Trophoblast cell (in vitro differentiated cells and primary cell): ENCODE data around the gene RNF182.

ENCODE experiments used
- DNase-seq, 2 donors: peaks; one replicate each; pipeline ENCODE4 v3.0.0-alpha.2; 2016
- H2AFZ ChIP-seq: 2 replicates; pipeline ENCODE4 v1.6.1; 2013; ENCODE audit warnings: low read length, moderate library complexity, mild to moderate bottlenecking; ENCODE audit not compliant: insufficient read depth, poor library complexity
- H2AK5ac ChIP-seq: 2 replicates; pipeline ENCODE4 v1.6.1; 2013; ENCODE audit warnings: mild to moderate bottlenecking, low read length
- H2BK120ac ChIP-seq: 2 replicates; pipeline ENCODE4 v1.6.1; 2013; ENCODE audit warnings: low read length, mild to moderate bottlenecking, moderate library complexity; ENCODE audit not compliant: insufficient read depth, poor library complexity
- H2BK12ac ChIP-seq: 2 replicates; pipeline ENCODE4 v1.6.1; 2013; ENCODE audit warnings: mild to moderate bottlenecking, low read length, moderate library complexity
- H2BK5ac ChIP-seq: 2 replicates; pipeline ENCODE4 v1.6.1; 2013; ENCODE audit warnings: low read length, low read depth, moderate library complexity, mild to moderate bottlenecking; ENCODE audit not compliant: poor library complexity
- H3K14ac ChIP-seq: 2 replicates; pipeline ENCODE4 v1.6.1; 2013; ENCODE audit warnings: mild to moderate bottlenecking, low read length
- H3K18ac ChIP-seq: 2 replicates; pipeline ENCODE4 v1.6.1; 2013; ENCODE audit warnings: mild to moderate bottlenecking, low read length
- H3K23ac ChIP-seq: 2 replicates; pipeline ENCODE4 v1.6.1; 2013; ENCODE audit warnings: low read length
- H3K27ac ChIP-seq: 2 replicates; pipeline ENCODE4 v1.5.1; 2013; ENCODE audit warnings: low read depth, mild to moderate bottlenecking, inconsistent platforms, low read length, moderate library complexity
- H3K27me3 ChIP-seq: 2 replicates; pipeline ENCODE4 v1.6.1; 2013; ENCODE audit warnings: inconsistent platforms, mild to moderate bottlenecking, low read length, moderate library complexity; ENCODE audit not compliant: insufficient read depth
- H3K36me3 ChIP-seq, 2 experiments: 1 replicate in 1 of 2; 2 replicates in 1 of 2; pipeline ENCODE4 v1.6.1; 2013; ENCODE audit warnings: low read length in 2 of 2, mild to moderate bottlenecking in 2 of 2, moderate library complexity in 1 of 2; ENCODE audit not compliant: insufficient read depth in 2 of 2, control insufficient read depth in 1 of 2
- H3K4ac ChIP-seq: 2 replicates; pipeline ENCODE4 v1.6.1; 2013; ENCODE audit warnings: low read depth, mild to moderate bottlenecking, low read length, moderate library complexity
- H3K4me1 ChIP-seq, 2 experiments: 1 replicate in 1 of 2; 2 replicates in 1 of 2; pipeline ENCODE4 v1.6.1; 2013; ENCODE audit warnings: low read length in 2 of 2, mild to moderate bottlenecking in 2 of 2, moderate library complexity in 1 of 2; ENCODE audit not compliant: insufficient read depth in 2 of 2, control insufficient read depth in 1 of 2
- H3K4me2 ChIP-seq: 2 replicates; pipeline ENCODE4 v1.6.1; 2013; ENCODE audit warnings: inconsistent platforms, mild to moderate bottlenecking, low read length, moderate library complexity
- H3K4me3 ChIP-seq: 2 replicates; pipeline ENCODE4 v1.5.1; 2013; ENCODE audit warnings: mild to moderate bottlenecking, low read depth, low read length, inconsistent platforms
- H3K79me1 ChIP-seq: one replicate; pipeline ENCODE4 v1.6.1; 2013; ENCODE audit warnings: low read length
- H3K79me2 ChIP-seq: 2 replicates; pipeline ENCODE4 v1.6.1; 2013; ENCODE audit warnings: low read length, mild to moderate bottlenecking; ENCODE audit not compliant: control insufficient read depth, insufficient read depth, poor library complexity
- H3K9ac ChIP-seq: 2 replicates; pipeline ENCODE4 v1.6.1; 2013; ENCODE audit warnings: mild to moderate bottlenecking, low read length
- H3K9me3 ChIP-seq: 2 replicates; pipeline ENCODE4 v1.6.1; 2013; ENCODE audit warnings: low read depth, mild to moderate bottlenecking, control low read depth, inconsistent platforms, low read length; ENCODE audit not compliant: insufficient read depth
- H4K12ac ChIP-seq: 2 replicates; pipeline ENCODE4 v1.6.1; 2013; ENCODE audit warnings: low read depth, mild to moderate bottlenecking, low read length, moderate library complexity
- H4K8ac ChIP-seq: 2 replicates; pipeline ENCODE4 v1.6.1; 2013; ENCODE audit warnings: low read depth, mild to moderate bottlenecking, low read length, moderate library complexity
- H4K91ac ChIP-seq: one replicate; pipeline ENCODE4 v1.6.1; 2013; ENCODE audit warnings: low read depth, mild to moderate bottlenecking, low read length, moderate library complexity
- WGBS: extraction: QIAGEN DNeasy Blood & Tissue Kit; methylation state at CpG from one replicate; pipeline ENCODE4 v1.1.7; 2013; ENCODE audit warnings: missing lambda C conversion rate; ENCODE audit not compliant: insufficient read length, insufficient coverage; ENCODE audit errors: extremely low coverage; 5-methylcytosine and 5-hydroxymethylcytosine counted together

Gene RNF182

GRCh38 chr6:13980534-13980933 lies 55.8 kb downstream of the RNF182 start:
- no peaks in the 10 kb centered on the region for H3K27me3 ChIP-seq
- no peak overlapping the region for H2BK12ac ChIP-seq
- no peak overlapping the region for H3K23ac ChIP-seq
- no peak overlapping the region for H2AK5ac ChIP-seq
- no peak overlapping the region for H3K27ac ChIP-seq
- DNase-seq: no peak
- H2BK5ac ChIP-seq: no peak overlapping the region
- no peak overlapping the region for H3K4me3 ChIP-seq
- no peak overlapping the region for H2AFZ ChIP-seq
- H3K18ac ChIP-seq: no peak overlapping the region
- H3K14ac ChIP-seq: no peak overlapping the region
- no peak overlapping the region for H4K8ac ChIP-seq
- H3K36me3 ChIP-seq: peaks cover 0 to 2% of the 10 kb centered on the region in 2 experiments
- H3K4ac ChIP-seq: no peak overlapping the region
- H3K4me2 ChIP-seq: no peak overlapping the region
- H3K79me2 ChIP-seq: no peaks in the 10 kb centered on the region
- WGBS: no CpG with 5 or more reads among the region's 4 CpGs
- no peak overlapping the region for H4K12ac ChIP-seq
- no peak overlapping the region for H3K9ac ChIP-seq
- H3K4me1 ChIP-seq: no peaks in the 10 kb centered on the region
- H3K9me3 ChIP-seq: no peaks in the 10 kb centered on the region
- H3K79me1 ChIP-seq: no peaks in the 10 kb centered on the region
- no peak overlapping the region for H4K91ac ChIP-seq
- no peak overlapping the region for H2BK120ac ChIP-seq

GRCh38 chr6:13985663-13986325 lies 61.0 kb downstream of the RNF182 start:
- no peak overlapping the region for H3K14ac ChIP-seq
- no peaks in the 10 kb centered on the region for H3K79me1 ChIP-seq
- H2BK5ac ChIP-seq: no peak overlapping the region
- no peak overlapping the region for H3K23ac ChIP-seq
- no peak for DNase-seq
- no peak overlapping the region for H2BK12ac ChIP-seq
- H3K4me1 ChIP-seq: no peaks in the 10 kb centered on the region
- no peak overlapping the region for H3K9ac ChIP-seq
- H3K4me2 ChIP-seq: no peak overlapping the region
- no peak overlapping the region for H4K12ac ChIP-seq
- H2AFZ ChIP-seq: no peak overlapping the region
- no peaks in the 10 kb centered on the region for H3K36me3 ChIP-seq
- no peak overlapping the region for H3K4ac ChIP-seq
- WGBS: no CpG with 5 or more reads among the region's 4 CpGs
- H4K91ac ChIP-seq: no peak overlapping the region
- H4K8ac ChIP-seq: no peak overlapping the region
- H3K27ac ChIP-seq: no peak overlapping the region
- H2AK5ac ChIP-seq: no peak overlapping the region
- H3K9me3 ChIP-seq: no peaks in the 10 kb centered on the region
- no peak overlapping the region for H3K18ac ChIP-seq
- H3K4me3 ChIP-seq: no peak overlapping the region
- no peaks in the 10 kb centered on the region for H3K27me3 ChIP-seq
- no peaks in the 10 kb centered on the region for H3K79me2 ChIP-seq
- H2BK120ac ChIP-seq: no peak overlapping the region

GRCh38 chr6:13986700-13987399 lies 62.1 kb downstream of the RNF182 start:
- no peaks in the 10 kb centered on the region for H3K9me3 ChIP-seq
- H2BK5ac ChIP-seq: no peak overlapping the region
- no peak overlapping the region for H3K9ac ChIP-seq
- no peak overlapping the region for H3K23ac ChIP-seq
- H3K14ac ChIP-seq: no peak overlapping the region
- no peak overlapping the region for H3K4me3 ChIP-seq
- no peaks in the 10 kb centered on the region for H3K79me1 ChIP-seq
- no peak overlapping the region for H4K91ac ChIP-seq
- H3K4me1 ChIP-seq: no peaks in the 10 kb centered on the region
- no peak overlapping the region for H2BK120ac ChIP-seq
- H2AK5ac ChIP-seq: no peak overlapping the region
- no peak overlapping the region for H4K12ac ChIP-seq
- no peaks in the 10 kb centered on the region for H3K36me3 ChIP-seq
- H3K79me2 ChIP-seq: no peaks in the 10 kb centered on the region
- H2AFZ ChIP-seq: no peak overlapping the region
- H4K8ac ChIP-seq: no peak overlapping the region
- H3K4ac ChIP-seq: no peak overlapping the region
- no peak overlapping the region for H3K27ac ChIP-seq
- no peak overlapping the region for H3K18ac ChIP-seq
- DNase-seq: no peak
- no peak overlapping the region for H3K4me2 ChIP-seq
- H2BK12ac ChIP-seq: no peak overlapping the region
- H3K27me3 ChIP-seq: no peaks in the 10 kb centered on the region
- WGBS: no CpG with 5 or more reads among the region's 4 CpGs

GRCh38 chr6:13987400-13987865 lies 62.7 kb downstream of the RNF182 start:
- H3K9me3 ChIP-seq: no peaks in the 10 kb centered on the region
- no peak overlapping the region for H3K23ac ChIP-seq
- no peak for DNase-seq
- H3K4me2 ChIP-seq: no peak overlapping the region
- H3K79me2 ChIP-seq: no peaks in the 10 kb centered on the region
- no peak overlapping the region for H4K91ac ChIP-seq
- H4K12ac ChIP-seq: no peak overlapping the region
- no peak overlapping the region for H2BK5ac ChIP-seq
- no peak overlapping the region for H2BK12ac ChIP-seq
- no peak overlapping the region for H2BK120ac ChIP-seq
- H2AFZ ChIP-seq: no peak overlapping the region
- no peak overlapping the region for H3K27ac ChIP-seq
- WGBS: no CpG with 5 or more reads among the region's 11 CpGs
- no peak overlapping the region for H4K8ac ChIP-seq
- no peak overlapping the region for H3K4ac ChIP-seq
- no peak overlapping the region for H3K18ac ChIP-seq
- H3K4me3 ChIP-seq: no peak overlapping the region
- no peaks in the 10 kb centered on the region for H3K79me1 ChIP-seq
- H3K9ac ChIP-seq: no peak overlapping the region
- no peaks in the 10 kb centered on the region for H3K27me3 ChIP-seq
- no peaks in the 10 kb centered on the region for H3K36me3 ChIP-seq
- H2AK5ac ChIP-seq: no peak overlapping the region
- no peaks in the 10 kb centered on the region for H3K4me1 ChIP-seq
- H3K14ac ChIP-seq: no peak overlapping the region
